ENCODE measurements around the gene GRID2.

Gene GRID2

DNA sequence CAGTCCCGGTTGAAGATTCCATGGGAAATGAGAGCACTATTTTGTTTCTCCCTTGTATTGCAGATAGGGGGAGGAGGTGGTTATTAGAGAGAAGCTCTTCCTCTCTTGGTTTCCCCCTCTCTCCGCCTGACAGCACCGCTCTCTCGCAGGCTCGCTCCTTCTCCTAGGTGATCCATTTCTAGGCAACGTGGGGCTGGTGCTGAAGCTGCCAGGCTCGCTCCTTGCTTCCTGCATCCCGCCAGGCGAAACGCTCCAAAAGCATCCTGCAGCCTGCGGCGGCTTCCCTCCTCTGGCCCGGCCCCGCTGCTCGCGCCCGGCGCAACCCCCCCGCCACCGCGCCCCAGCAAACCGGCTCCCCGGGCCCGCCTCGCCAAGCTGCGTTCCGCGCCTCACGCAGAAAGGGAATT, at the start of gene GRID2:
GRID2 (plus strand) TSS at position 346 of the 407 bp plus-strand sequence.
- TF ChIP-seq, protein P1, sequence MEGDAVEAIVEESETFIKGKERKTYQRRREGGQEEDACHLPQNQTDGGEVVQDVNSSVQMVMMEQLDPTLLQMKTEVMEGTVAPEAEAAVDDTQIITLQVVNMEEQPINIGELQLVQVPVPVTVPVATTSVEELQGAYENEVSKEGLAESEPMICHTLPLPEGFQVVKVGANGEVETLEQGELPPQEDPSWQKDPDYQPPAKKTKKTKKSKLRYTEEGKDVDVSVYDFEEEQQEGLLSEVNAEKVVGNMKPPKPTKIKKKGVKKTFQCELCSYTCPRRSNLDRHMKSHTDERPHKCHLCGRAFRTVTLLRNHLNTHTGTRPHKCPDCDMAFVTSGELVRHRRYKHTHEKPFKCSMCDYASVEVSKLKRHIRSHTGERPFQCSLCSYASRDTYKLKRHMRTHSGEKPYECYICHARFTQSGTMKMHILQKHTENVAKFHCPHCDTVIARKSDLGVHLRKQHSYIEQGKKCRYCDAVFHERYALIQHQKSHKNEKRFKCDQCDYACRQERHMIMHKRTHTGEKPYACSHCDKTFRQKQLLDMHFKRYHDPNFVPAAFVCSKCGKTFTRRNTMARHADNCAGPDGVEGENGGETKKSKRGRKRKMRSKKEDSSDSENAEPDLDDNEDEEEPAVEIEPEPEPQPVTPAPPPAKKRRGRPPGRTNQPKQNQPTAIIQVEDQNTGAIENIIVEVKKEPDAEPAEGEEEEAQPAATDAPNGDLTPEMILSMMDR (IDR thresholded peaks at IDR 0.05; ENCODE audit: low read depth, low read length, missing control alignments) = no peak
- H3K4me3 ChIP-seq (replicated peaks; ENCODE audit: low read depth, low read length) = no peak within 1 kb of the TSS
- no peak for DNase-seq (ENCODE audit: extremely low read depth, low read depth)

- DNase-seq (ENCODE audit: extremely low read depth, low read depth) = no peak
- H3K4me3 ChIP-seq (replicated peaks; ENCODE audit: low read depth, low read length) = no peak overlapping the region
- TF ChIP-seq, protein P1 (IDR thresholded peaks at IDR 0.05; ENCODE audit: low read depth, low read length, missing control alignments) = no peak
These were observed 49.6 kb upstream of the GRID2 start for GRCh38 chr4:92253986-92254671.

DNA sequence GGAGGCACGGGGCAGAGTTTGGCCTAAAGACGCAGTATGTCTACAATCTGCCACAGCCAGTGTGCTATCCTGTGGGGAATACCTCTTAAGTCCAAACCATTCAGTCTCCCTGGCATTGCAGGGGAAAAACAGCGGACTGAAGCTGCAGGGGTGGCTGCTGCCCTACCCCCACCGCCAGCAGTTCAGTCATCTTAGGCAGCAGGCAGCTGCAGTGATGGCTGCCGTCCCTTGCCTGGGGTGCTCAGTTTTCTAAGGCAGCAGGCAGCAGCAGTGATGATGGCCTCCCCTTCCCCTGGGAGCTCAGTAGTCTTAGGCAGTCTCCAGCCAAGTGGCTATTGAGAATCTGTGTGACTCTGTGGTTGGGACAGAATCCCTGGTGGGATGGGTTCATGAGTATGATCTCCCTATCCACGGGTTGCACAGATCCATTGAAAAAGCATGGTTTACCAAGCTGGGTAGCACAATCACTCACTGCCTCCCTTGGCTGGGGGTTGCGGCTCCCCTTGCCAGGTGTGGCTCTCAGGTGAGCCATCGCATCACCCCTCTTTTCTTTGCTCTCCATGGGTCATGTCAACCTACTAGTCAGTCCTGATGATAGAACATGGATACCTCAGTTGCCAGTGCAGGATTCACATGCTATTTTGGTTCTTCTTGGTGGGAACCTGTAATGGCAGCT, 48.9 kb upstream of the GRID2 start:
- TF ChIP-seq, protein P1 (IDR thresholded peaks at IDR 0.05; ENCODE audit: low read depth, low read length, missing control alignments) = no peak

GRCh38 chr4:92255920-92256244, 47.9 kb upstream of the GRID2 start:
- TF ChIP-seq, protein P1 (IDR thresholded peaks at IDR 0.05; ENCODE audit: low read depth, low read length, missing control alignments) = no peak
- no peak for DNase-seq (ENCODE audit: extremely low read depth, low read depth)
- H3K4me3 ChIP-seq (replicated peaks; ENCODE audit: low read depth, low read length) = no peak overlapping the region

More for the DNA sequence above, 48.9 kb upstream of the GRID2 start:
- no peak overlapping the region for H3K4me3 ChIP-seq (replicated peaks; ENCODE audit: low read depth, low read length)
- no peak for DNase-seq (ENCODE audit: extremely low read depth, low read depth)

- H3K4me3 ChIP-seq (replicated peaks; ENCODE audit: low read depth, low read length) = no peak overlapping the region
- TF ChIP-seq, protein P1 (IDR thresholded peaks at IDR 0.05; ENCODE audit: low read depth, low read length, missing control alignments) = no peak
- DNase-seq (ENCODE audit: extremely low read depth, low read depth) = no peak
These were observed 45.6 kb upstream of the GRID2 start for GRCh38 chr4:92257931-92258857.

DNA sequence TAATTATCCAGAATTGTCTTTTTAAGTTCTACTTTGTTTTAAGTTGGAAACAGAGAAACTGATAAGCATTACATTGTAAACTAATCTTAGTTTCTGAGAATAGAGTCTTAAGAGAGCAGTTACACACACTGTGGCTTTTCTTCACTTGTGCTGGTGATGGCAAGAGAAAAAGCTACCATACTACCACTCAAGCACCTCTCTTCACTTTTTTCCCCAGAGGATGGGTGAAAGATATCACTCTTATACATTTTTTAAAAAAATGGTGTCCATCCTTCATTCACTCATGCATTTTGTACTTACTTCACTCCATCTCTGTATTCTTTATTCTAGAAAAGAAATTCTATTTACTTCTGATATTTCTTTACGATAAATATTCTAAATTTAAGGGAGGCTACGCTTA, 42.5 kb upstream of the GRID2 start:
- H3K4me3 ChIP-seq (replicated peaks; ENCODE audit: low read depth, low read length) = no peak overlapping the region
- DNase-seq (ENCODE audit: extremely low read depth, low read depth) = no peak
- TF ChIP-seq, protein P1 (IDR thresholded peaks at IDR 0.05; ENCODE audit: low read depth, low read length, missing control alignments) = no peak
